PC-9 (cell line): ENCODE results near the gene KNG1. TPM values are rescaled to one million over a fixed set of nuclear protein-coding genes. Genes with fewer than 3 reads are reported as not detected.
"Not testable (repeated sequence)": the region's sequence is repeated elsewhere in the genome, so short reads cannot be mapped to it uniquely, and the experiment has no call there.

Source experiments
- BruUV-seq: library from RNA; stranded (reverse); fragments of 400-500 nt; replicated peaks from 2 replicates; lab custom pipeline; 2021; lab: Mats Ljungman, UMichigan
- CTCF ChIA-PET: fragments of 300-600 bp; sonication (Branson Sonifier 250); formaldehyde crosslinking; loops from one replicate; lab custom pipeline; 2022; ENCODE audit warnings: antibody characterized with exemption; lab: Charles Lee
- POLR2A ChIA-PET: fragments of 300-600 bp; sonication (Branson Sonifier 250); formaldehyde crosslinking; loops from one replicate; lab custom pipeline; 2022; ENCODE audit warnings: antibody characterized with exemption; ENCODE audit not compliant: unreplicated experiment; lab: Charles Lee
- DNase-seq, 2 experiments: peaks; one replicate each; pipeline versions ENCODE4 v3.0.0 to v3.0.0-alpha.2; 2015 to 2022; ENCODE audit warnings: mixed read lengths in 1 of 2
- H2AFZ ChIP-seq: fragments of 200-600 bp; sonication (generic); 2 replicates; pipeline ENCODE4 v1.8.1; 2017; ENCODE audit warnings: antibody characterized with exemption
- H3F3A ChIP-seq: fragments of 200-600 bp; sonication (generic); 2 replicates; pipeline ENCODE4 v1.8.1; 2017; ENCODE audit warnings: antibody characterized with exemption, mild to moderate bottlenecking, low read depth; ENCODE audit not compliant: insufficient read depth
- H3K27ac ChIP-seq: fragments of 200-600 bp; sonication (generic); 2 replicates; pipeline ENCODE4 v1.6.1; 2016; ENCODE audit warnings: mixed run types
- H3K27me3 ChIP-seq: fragments of 200-600 bp; sonication (generic); 2 replicates; pipeline ENCODE4 v1.6.1; 2016; ENCODE audit warnings: low read depth, mixed run types; ENCODE audit not compliant: insufficient read depth
- H3K36me3 ChIP-seq: fragments of 200-600 bp; sonication (generic); 2 replicates; pipeline ENCODE4 v1.6.1; 2016; ENCODE audit warnings: low read depth, mixed run types
- H3K4me1 ChIP-seq: fragments of 200-600 bp; sonication (generic); replicated peaks from 2 replicates; pipeline ENCODE4 v1.6.1; 2016; ENCODE audit warnings: mixed run types; ENCODE audit not compliant: insufficient read depth
- H3K4me2 ChIP-seq: fragments of 200-600 bp; sonication (generic); 2 replicates; pipeline ENCODE4 v1.6.1; 2017; ENCODE audit warnings: mixed run types
- H3K4me3 ChIP-seq: fragments of 200-600 bp; sonication (generic); 2 replicates; pipeline ENCODE4 v1.6.1; 2016; ENCODE audit warnings: mixed run types
- H3K79me2 ChIP-seq: fragments of 200-600 bp; sonication (generic); 2 replicates; pipeline ENCODE4 v1.6.1; 2017; ENCODE audit warnings: low read depth, mixed run types
- H3K9me2 ChIP-seq: fragments of 200-600 bp; sonication (generic); 2 replicates; pipeline ENCODE4 v1.8.1; 2017; ENCODE audit warnings: mild to moderate bottlenecking; ENCODE audit not compliant: insufficient read depth
- H3K9me3 ChIP-seq: fragments of 200-600 bp; sonication (generic); 2 replicates; pipeline ENCODE4 v1.8.1; 2016; ENCODE audit warnings: low read depth; ENCODE audit not compliant: insufficient read depth
- H4K20me1 ChIP-seq: fragments of 200-600 bp; sonication (generic); 2 replicates; pipeline ENCODE4 v1.8.1; 2017; ENCODE audit not compliant: insufficient read depth
- EZH2 ChIP-seq: fragments of 200-600 bp; sonication (generic); IDR thresholded peaks from 2 replicates; pipeline ENCODE4 v1.8.0; 2017; ENCODE audit warnings: antibody characterized with exemption, low read depth
- intact Hi-C: fragments of 100-400 bp; cut with micrococcal nuclease; formaldehyde crosslinking; loops from one replicate; pipeline ENCODE4 v1.10.0; 2022; ENCODE audit not compliant: unreplicated experiment
- total RNA-seq: library from RNA; stranded (reverse); gene quantifications from 2 replicates; pipeline ENCODE4 v1.2.3, GENCODE V29; 2021
- TF ChIP-seq, protein P1 (sequence below): fragments of 200-600 bp; sonication (generic); conservative IDR thresholded peaks from 2 replicates; pipeline ENCODE4 v1.6.1; 2017; ENCODE audit warnings: mixed run types, antibody characterized with exemption, mild to moderate bottlenecking, moderate library complexity

Gene KNG1
- total RNA-seq, 1 experiment from 2014 or later: not detected

DNA sequence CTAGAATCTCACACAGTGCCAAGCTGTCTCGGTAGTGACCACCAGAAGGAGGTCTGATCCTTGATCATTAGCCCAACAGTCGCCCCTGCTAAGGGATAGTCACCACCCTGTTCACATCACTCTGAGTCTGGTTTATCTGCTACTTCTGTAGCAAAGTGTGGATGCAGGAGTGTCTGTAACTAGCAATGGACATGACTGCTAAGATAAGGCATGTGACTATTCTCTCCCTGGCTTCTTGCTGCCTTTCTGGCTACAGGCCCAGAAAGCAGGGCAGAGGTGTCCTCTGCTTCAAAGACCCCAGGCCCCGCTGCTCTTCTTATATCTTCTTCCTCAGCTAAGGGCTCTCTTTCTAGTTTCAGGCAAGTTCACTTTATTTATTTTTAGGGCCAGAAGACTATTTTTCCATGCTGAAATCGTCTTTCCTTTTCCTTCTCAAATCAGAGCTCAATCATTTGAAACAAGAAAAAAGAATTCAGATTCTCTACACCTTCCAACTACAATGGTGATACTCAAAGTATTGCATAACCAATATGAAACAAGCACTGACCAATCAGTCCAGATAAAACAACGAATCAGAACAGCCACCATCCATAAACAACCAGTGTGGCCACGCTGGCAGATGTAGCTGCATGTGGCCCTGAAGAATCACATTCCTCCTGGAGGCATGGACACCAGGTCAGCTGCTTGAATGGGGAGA, 8.0 kb upstream of the KNG1 start:
- ChIA-PET POLR2A (no interaction called here), CTCF (interaction anchor here (0.6 kb wide), 1 partner anchor 26 kb away, joined by 3 read pairs; no protein-coding TSS in a partner anchor)
- no peaks in the 10 kb centered on the region for H4K20me1 ChIP-seq
- H3K4me2 ChIP-seq: no peak overlapping the region
- no peaks in the 10 kb centered on the region for H3K27me3 ChIP-seq
- no peak overlapping the region for H3K4me3 ChIP-seq
- TF ChIP-seq EZH2: no peak
- TF ChIP-seq, protein P1, sequence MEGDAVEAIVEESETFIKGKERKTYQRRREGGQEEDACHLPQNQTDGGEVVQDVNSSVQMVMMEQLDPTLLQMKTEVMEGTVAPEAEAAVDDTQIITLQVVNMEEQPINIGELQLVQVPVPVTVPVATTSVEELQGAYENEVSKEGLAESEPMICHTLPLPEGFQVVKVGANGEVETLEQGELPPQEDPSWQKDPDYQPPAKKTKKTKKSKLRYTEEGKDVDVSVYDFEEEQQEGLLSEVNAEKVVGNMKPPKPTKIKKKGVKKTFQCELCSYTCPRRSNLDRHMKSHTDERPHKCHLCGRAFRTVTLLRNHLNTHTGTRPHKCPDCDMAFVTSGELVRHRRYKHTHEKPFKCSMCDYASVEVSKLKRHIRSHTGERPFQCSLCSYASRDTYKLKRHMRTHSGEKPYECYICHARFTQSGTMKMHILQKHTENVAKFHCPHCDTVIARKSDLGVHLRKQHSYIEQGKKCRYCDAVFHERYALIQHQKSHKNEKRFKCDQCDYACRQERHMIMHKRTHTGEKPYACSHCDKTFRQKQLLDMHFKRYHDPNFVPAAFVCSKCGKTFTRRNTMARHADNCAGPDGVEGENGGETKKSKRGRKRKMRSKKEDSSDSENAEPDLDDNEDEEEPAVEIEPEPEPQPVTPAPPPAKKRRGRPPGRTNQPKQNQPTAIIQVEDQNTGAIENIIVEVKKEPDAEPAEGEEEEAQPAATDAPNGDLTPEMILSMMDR: no peak
- H3K9me3 ChIP-seq: no peaks in the 10 kb centered on the region
- H3K9me2 ChIP-seq: no peaks in the 10 kb centered on the region
- no peaks in the 10 kb centered on the region for H3K4me1 ChIP-seq
- no peak overlapping the region for H2AFZ ChIP-seq
- no peak overlapping the region for H3K27ac ChIP-seq
- no peaks in the 10 kb centered on the region for H3F3A ChIP-seq
- DNase-seq: no peak
- intact Hi-C loops: no loop called here
- no peaks in the 10 kb centered on the region for H3K79me2 ChIP-seq
- H3K36me3 ChIP-seq: no peaks in the 10 kb centered on the region
- no TSS peak for BruUV-seq

DNA sequence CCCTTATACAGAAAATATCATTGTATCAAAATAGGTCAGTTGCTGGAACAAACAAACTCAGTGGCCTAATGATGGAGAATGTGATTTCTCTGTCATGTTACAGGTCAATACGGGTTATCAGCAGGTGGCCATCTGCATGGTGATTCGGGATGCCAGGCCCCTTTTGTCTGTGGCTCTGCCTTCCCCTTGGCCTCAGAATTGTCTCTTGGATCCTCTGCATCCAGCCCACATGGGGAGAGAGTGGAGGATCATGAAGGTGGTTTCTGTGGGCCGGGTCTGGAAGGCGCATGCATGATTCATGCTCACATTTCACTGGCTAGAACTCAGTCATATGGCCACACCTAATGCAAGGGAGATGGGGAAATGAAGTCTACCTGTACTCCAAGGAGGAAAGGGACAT, 6.5 kb upstream of the KNG1 start:
- H3F3A ChIP-seq, intact Hi-C loops, H3K36me3 ChIP-seq, H3K9me2 ChIP-seq, H3K4me2 ChIP-seq, CTCF ChIA-PET, H3K27ac ChIP-seq, H3K27me3 ChIP-seq, H3K4me3 ChIP-seq, BruUV-seq, DNase-seq, H3K4me1 ChIP-seq, H3K9me3 ChIP-seq, H3K79me2 ChIP-seq, H2AFZ ChIP-seq, POLR2A ChIA-PET, H4K20me1 ChIP-seq: not testable (repeated sequence)

DNA sequence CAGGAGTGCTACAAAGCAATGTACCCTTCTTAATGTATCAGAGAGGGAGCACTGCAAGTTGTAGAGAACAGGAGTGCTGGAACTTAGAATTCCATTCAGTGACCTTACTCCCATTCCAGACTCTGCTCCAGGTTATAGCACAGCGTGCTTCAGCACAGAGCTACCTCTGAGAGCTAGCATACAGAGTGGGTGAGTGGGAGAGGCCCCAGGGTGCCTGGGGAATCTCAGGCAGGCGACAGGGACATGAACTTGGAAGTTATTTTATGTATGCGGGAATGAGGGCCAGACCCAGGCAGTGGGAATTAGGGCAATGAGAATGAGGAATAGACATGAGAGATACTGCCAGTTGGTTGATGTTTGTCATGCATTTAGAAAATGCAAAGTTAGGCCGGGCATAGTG, 3.7 kb upstream of the KNG1 start:
- BruUV-seq: no TSS peak
- H3F3A ChIP-seq: no peaks in the 10 kb centered on the region
- H3K4me3 ChIP-seq: no peak overlapping the region
- H3K9me2 ChIP-seq: no peaks in the 10 kb centered on the region
- no peaks in the 10 kb centered on the region for H3K9me3 ChIP-seq
- no peak overlapping the region for H2AFZ ChIP-seq
- H3K4me2 ChIP-seq: no peak overlapping the region
- H3K36me3 ChIP-seq: no peaks in the 10 kb centered on the region
- no peak for TF ChIP-seq EZH2
- TF ChIP-seq, protein P1: no peak
- CTCF ChIA-PET: no interaction called here
- H3K4me1 ChIP-seq: no peaks in the 10 kb centered on the region
- POLR2A ChIA-PET: no interaction called here
- intact Hi-C loops: no loop called here
- DNase-seq: no peak
- no peaks in the 10 kb centered on the region for H3K79me2 ChIP-seq
- H3K27me3 ChIP-seq: no peaks in the 10 kb centered on the region
- no peaks in the 10 kb centered on the region for H4K20me1 ChIP-seq
- no peak overlapping the region for H3K27ac ChIP-seq
